NCI-H187 (cell line): ENCODE data around the gene MAN2A1.

ENCODE experiments used
- DNase-seq, 2 experiments: peaks; one replicate each; lab custom pipeline; 2025; lab: John Stamatoyannopoulos, UW

Gene MAN2A1

DNA sequence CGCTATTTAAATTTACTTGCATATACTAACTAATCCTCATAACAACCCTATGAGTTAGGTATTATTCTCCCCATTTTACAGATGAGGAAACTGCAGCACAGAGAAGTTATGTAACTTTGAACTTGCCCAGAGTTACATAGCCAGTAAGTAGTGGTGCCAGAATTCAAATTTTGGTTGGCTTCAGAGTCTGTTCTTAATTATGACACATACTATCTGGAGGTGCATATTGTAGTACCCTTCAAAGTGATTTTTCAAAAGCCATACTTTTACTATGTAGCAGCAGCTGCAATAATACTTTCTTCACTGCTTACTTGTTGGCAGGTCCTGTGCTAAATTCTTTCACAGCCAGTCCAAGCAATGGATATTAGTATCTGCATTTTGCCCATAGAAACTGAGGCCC, 16.4 kb downstream of the MAN2A1 start:
- DNase-seq, result no peak

DNA sequence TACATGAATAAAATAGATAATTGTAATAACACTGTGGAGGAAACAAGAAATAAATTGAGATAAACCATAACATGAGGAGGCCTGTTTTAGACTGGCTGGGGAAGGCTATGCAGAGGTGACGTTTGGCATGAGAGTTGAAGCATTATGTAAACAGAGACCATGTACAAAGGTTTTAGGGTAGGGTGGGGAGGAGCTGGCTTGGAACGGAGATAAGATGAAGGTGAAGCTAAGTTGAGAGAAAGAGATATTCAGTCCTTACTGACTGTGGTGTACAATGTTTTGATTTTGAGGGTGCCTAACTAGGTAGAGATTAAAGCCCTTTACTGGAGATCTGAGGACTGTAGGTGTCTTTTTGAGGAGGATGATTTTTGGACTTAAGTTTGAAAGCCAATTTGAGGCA, 17.8 kb downstream of the MAN2A1 start:
- DNase-seq, result no peak

GRCh38 chr5:109708813-109709212, 19.1 kb downstream of the MAN2A1 start:
- DNase-seq, result no peak

- no peak for DNase-seq
Measured at GRCh38 chr5:109709225-109709624, 19.5 kb downstream of the MAN2A1 start.

- DNase-seq, result no peak
Measured at GRCh38 chr5:109711673-109712072, 21.9 kb downstream of the MAN2A1 start.

- DNase-seq, result no peak
Measured at GRCh38 chr5:109713453-109713852, 23.7 kb downstream of the MAN2A1 start.

DNA sequence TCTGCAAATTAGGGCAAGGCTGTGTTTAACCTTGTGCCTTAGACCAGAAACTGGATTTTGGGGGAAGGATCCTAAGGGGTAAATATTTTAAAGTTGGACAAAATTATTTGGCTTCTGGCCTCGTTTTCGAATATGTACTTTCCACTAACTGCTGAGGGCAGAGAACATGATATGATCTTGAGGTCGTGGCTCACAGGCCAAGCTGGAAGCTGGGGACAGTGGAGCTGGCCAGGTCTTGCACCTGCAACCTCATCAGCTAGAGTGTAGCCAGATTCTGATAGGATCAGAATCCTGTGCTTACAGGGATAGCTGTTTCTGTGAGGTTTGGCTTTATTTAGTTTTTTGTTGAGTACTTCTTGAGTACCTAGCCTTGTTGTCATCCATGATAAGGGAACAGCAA, 24.9 kb downstream of the MAN2A1 start:
- no peak for DNase-seq

- no peak for DNase-seq
Measured at GRCh38 chr5:109718216-109718615, 28.5 kb downstream of the MAN2A1 start.

- DNase-seq, result no peak
Measured at GRCh38 chr5:109718632-109719031, 28.9 kb downstream of the MAN2A1 start.

GRCh38 chr5:109719978-109720377, 30.3 kb downstream of the MAN2A1 start:
- DNase-seq, result no peak

DNA sequence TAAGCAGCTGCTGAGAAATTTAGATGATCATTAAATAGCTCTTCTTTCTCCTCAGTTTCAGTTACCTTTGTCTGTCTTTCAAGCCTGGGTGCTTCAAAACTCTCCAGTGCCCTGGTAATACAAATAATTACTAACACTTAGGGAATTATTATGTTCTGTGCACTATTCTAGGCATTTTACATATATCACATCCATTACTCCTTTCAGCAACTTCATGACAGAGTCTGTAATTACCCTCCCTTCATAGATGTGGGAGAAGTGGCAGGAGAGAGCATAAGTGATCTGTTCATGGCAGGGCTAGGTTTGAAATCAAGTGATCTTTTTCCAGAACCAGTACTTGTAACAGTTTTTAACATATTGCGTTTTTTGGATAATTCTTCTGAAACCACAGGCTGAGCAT, 32.0 kb downstream of the MAN2A1 start:
- no peak for DNase-seq

DNA sequence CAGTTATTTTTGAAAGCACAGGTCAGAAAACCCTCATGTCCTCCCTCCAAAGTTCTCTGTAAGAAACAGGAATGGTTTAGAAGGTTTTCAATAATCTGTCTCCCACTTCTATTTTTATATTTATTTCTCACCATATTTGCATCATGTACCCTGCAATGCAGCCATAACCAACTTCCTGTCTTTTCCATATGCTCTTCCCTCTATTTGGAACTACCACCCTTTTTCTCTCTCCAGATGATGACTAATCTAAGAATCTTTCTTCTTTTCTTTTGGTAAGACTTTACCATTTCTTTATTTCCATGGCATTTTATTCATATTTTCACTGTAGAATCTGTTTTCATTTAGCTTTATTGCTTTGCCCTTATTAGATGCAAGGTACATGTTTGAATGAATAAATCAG, 33.9 kb downstream of the MAN2A1 start:
- no peak for DNase-seq

GRCh38 chr5:109725135-109725534, 35.4 kb downstream of the MAN2A1 start:
- no peak for DNase-seq

DNA sequence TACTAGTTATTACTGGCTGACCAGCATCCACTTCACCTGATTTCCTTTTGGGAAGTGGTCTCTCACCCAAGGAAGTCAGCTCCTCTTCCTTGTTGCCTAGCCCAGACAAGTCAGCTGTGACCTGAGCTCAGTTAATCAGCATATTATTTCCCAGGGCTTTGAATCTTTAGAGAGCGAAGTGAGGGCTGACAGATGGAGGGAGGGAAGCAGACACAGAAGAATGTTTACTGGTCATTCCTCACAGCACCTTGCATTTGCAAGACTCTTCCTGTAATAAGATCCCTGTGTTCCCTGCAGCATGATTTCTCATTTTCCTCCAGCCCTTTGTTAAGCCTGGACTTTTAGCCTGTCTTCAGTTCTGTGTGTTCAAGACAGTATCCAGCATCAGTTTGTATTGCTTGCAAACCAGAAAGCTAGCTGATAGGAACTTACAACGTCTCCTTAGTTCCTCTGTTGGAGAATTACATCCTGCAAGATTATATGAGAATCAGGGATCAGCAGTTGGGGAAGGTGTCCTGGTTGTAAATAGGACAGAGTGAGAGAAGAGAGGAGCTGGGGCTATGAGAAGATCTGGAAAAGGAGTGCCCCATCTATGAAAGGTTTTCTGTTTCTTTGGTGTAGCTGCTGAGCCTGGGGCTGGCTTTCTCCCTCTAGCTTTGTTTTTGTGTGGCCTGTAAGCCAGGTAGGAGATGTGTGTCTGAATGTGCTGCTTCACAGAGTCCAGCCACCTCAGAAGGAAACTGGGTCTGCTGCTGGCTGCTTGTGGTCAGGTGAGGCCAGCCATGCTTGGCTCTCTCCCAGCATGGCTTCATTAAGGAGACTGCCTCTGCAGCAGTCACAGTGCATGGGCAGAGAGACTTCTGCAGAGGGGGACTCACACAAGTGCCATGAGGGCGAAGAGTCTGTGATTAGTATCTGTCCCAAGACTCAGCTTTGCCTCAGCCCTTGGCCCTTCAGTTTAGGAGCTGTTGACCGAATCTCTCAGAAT, 50.3 kb downstream of the MAN2A1 start:
- no peak for DNase-seq

- no peak for DNase-seq
Measured at GRCh38 chr5:109740966-109741365, 51.2 kb downstream of the MAN2A1 start.

GRCh38 chr5:109741390-109741789, 51.7 kb downstream of the MAN2A1 start:
- DNase-seq, result no peak

DNA sequence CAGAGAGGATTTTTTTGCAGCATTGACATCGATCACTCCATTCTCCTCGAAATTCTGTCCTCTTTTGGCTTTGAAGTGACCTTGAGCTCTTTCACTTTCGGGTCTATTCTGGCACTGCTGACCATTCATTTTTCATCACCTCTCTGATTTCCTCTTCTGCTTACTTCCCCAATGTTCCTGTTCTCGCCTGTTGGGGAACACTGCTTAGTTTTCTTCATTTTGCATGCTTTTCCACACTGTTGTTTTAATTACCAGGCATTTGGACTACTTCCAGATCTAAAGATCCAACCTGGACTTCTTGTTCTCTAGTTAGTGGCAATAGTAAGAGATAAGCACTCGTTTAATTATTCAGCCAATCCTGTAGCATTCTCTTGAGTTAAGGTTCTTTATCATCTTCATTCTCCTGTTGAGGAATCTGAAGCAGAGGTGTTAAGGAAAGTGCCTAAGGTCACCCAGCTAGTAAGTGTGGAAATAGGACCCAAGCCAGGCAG, 53.4 kb downstream of the MAN2A1 start:
- DNase-seq, result no peak

DNA sequence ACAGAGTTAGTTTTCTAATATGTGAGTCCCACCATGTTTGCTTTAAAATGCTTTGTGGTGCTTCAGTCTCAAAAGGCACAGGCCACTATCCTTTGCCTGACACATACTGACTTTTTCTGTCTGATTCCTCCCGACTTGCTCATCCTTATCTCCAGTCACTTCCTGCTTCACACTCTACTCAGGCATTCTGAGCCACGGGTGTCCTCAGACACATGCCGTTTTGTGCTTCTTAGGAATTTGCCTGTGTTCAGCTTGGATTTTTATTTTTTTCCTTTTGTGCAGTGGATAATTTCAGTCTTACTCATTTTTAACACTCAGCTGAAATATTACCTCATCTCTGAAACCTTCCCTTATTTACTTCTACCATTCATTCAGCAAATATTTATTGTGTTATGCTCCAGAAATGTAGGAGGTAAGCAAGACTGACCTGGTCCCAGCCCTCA, 54.1 kb downstream of the MAN2A1 start:
- no peak for DNase-seq

- DNase-seq, result no peak
Measured at GRCh38 chr5:109744261-109744660, 54.5 kb downstream of the MAN2A1 start.

DNA sequence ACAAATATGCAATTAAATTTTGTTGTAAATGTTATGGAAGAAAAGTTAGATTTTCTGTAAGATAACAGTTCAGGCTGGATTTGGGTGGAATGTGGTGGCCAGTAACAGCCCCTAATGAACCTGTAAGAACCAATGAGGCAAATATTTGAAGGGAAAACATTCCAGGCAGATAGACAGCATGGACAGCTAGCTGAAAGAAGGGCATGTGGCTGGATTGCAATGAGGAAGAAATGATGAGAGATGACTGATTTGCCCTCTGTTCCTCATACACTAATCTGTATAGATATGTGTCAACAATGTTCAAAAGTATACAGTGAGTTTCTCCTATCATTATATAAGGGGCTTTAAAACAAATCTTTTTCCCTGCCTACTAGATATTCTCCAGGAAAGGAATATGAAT, 58.8 kb downstream of the MAN2A1 start:
- DNase-seq, result no peak

- DNase-seq, result no peak
Measured at GRCh38 chr5:109750463-109750862, 60.7 kb downstream of the MAN2A1 start.

GRCh38 chr5:109753279-109753678, 63.6 kb downstream of the MAN2A1 start:
- DNase-seq, result no peak

- DNase-seq, result no peak
Measured at GRCh38 chr5:109754319-109754718, 64.6 kb downstream of the MAN2A1 start.

GRCh38 chr5:109755761-109756160, 66.0 kb downstream of the MAN2A1 start:
- no peak for DNase-seq
